Sciatic nerve (tissue), 2 donors: Measurements from ENCODE around the gene PTPRD. TPM values are rescaled to one million over a fixed set of nuclear protein-coding genes. Genes with fewer than 3 reads are reported as not detected.

Source experiments
- ATAC-seq: fragments of 200-7000 bp; cut with Tn5 transposase; one replicate; pipeline ENCODE4 v1.9.1; 2020; ENCODE audit warnings: mild to moderate bottlenecking, moderate library complexity
- DNase-seq: peaks from one replicate; pipeline ENCODE4 v3.0.0-alpha.2; 2020; ENCODE audit warnings: low spot score
- intact Hi-C: fragments of 100-400 bp; cut with DNase I; formaldehyde crosslinking; loops from one replicate; pipeline ENCODE4 v1.14.2; 2022
- total RNA-seq: library from RNA; stranded (reverse); fragmentation: NEBNext Ultra II Directional; extraction: Animal tissue kit (Norgen Biotek cat#: 25700); gene quantifications from one replicate; pipeline ENCODE4 v1.2.1, GENCODE V29; 2021
- donor health status: DM: no; HTN: no; CAD: no.
- donor health status: DM: no; HTN: no; CAD: no.

Gene PTPRD
- total RNA-seq, 1 donor from 2014 or later: 4.7 TPM

DNA sequence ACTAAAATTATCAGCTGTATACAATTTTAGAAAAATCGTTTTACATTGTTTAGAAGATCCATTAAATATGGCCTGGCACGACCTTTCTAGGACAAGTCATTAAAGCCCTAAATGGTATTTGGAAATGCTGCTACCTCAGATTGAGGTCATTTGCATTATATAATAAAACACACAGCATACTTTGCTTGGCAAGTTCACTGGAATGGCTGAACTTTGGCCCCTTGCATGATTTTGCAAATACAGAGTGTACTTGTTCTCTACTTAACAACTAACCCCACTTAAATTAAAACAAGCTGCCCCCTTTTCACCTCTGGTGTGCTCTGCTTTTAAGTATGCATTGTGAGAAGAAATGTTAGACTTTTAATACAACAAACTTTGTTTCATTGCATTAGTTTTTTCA, 860.1 kb downstream of the PTPRD start:
- intact Hi-C loops: no loop called here
- DNase-seq (peak; percentile 54), ATAC-seq (peak; percentile 90)

GRCh38 chr9:9751996-9752395, 860.8 kb downstream of the PTPRD start:
- DNase-seq (no peak), ATAC-seq (no peak)
- intact Hi-C loops: no loop called here

DNA sequence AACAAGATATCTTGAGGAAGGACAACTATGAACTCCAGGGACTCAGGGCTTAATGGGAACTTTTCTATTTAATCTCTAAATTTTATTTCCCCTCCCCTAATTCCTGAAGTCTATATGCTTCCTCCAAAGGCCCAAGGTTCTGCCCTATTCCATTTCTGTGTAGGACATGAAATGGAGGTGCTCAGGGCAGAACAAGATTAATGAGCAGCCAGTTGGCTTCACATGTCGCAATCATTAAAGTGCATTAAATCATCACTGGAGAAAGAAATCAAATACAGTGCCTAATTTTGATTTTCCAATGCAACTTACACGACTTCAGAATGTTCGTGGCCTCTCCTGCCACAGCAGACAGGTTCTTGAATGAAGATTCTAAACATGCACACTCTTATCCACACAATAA, 862.1 kb downstream of the PTPRD start:
- no peak for ATAC-seq
- DNase-seq: no peak
- intact Hi-C loops: no loop called here

DNA sequence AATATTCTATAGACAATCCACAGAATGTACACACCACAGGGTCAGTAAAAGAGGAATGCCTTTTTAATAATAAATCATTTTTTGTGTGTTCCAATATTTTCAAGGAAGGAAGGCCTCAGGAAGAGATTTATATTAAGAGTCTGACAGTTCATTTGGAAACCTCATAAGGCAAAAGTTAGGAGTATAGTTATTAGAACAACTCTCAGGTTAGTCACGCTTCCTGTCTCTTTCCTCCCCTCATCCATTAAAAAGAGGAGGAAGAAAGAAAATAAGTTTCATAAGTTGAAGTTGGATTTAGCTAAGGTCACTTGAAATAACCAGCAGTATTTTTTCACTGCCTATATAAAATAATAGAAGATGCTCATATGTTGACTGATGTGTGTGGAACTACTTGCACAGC, 863.2 kb downstream of the PTPRD start:
- ATAC-seq (no peak), DNase-seq (no peak)
- intact Hi-C loops: no loop called here

GRCh38 chr9:9747787-9748186, 865.0 kb downstream of the PTPRD start:
- intact Hi-C loops: no loop called here
- ATAC-seq (no peak), DNase-seq (no peak)

DNA sequence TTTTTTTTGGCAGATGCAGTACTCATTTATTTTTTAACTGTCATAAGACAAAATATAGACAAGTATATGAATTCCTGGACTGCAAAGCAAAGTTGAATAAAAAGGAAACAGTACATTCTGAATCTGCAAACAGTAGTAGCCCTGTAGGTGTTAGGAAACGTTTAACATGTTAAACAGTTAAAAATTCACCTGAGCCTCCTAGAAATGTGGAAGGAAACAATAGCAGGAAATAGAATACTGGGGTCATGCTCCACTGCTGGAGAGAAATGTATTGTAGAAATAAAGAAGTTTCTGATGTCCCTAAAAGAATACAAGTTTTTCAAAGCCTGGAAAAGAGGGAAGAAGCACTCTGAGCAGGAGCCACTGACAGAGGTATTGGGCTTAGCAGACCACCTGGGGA, 866.0 kb downstream of the PTPRD start:
- DNase-seq: no peak
- intact Hi-C loops: no loop called here
- no peak for ATAC-seq

DNA sequence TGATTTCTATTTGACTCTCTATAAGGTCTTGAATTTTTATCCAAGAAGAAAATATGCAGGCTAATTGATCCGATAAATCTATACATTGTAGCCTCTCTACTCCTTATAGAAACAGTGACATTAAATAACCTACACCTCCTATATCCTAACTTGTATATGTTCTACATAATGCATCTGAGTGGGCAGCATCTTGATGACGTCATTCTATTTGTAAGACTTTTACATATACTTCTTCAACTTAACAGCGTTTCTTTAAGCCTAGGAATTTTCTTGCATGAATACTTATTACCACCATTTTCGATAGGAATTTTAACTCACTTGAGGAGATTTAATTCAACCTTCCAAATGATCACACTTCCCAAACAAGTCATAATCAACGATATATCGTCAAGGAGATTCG, 869.0 kb downstream of the PTPRD start:
- intact Hi-C loops: no loop called here
- ATAC-seq (no peak), DNase-seq (no peak)

GRCh38 chr9:9730174-9730573, 882.6 kb downstream of the PTPRD start:
- ATAC-seq (no peak), DNase-seq (no peak)
- intact Hi-C loops: no loop called here

DNA sequence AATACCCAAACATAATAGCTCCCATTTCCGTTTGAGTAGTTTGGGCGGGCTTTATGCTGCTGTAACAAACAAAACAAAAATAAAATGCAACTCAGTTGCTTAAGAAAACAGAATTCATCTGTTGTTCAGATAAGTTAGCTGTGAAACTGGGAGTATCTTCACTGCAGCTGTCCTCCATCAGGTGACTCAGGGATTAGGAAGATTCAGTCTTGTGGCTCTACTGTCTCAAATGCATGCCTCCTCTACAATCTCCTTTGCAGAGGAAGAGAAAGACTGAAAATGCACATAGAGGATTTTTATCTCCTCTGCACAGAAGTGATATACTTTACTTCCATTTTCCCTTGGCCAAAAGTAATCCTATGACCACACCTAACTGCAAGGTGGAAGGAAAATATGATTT, 883.7 kb downstream of the PTPRD start:
- no peak for DNase-seq
- intact Hi-C loops: no loop called here
- ATAC-seq: no peak

DNA sequence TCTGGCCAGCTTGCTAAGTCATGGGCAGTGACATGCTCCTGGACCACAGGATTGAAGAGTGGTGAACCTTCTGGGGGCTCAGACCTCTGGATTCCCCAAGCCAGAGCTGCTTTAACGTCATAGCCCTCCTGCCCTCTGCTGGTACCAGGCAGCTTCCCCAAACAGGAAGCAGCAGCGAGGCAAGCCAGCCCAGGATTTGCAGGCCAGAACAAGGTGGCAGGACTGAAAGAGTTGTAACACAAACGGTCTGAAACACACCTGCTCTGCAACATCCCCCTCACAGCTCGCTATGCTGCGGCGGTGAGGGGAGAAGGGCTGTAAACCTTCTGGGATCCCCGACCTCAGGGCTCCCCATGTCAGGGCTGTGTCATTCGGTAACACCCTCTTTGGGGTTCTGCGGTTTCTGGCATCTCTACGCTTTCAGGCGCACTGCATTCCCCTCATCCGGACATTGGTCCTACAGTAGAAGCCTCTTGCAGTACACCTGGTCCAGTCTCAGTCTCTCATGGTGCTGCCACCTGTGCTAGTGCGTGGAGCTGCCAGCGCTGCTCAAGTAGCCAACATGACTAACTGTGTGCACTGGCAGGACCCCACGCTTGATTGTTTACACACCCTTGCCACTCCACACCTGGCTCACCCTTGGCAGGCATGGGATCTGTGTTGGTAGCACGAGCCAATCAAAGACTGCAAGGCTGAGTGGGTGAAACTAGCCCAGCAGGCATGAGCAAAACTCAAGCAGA, 893.3 kb downstream of the PTPRD start:
- ATAC-seq: no peak
- intact Hi-C loops: no loop called here
- DNase-seq: no peak

DNA sequence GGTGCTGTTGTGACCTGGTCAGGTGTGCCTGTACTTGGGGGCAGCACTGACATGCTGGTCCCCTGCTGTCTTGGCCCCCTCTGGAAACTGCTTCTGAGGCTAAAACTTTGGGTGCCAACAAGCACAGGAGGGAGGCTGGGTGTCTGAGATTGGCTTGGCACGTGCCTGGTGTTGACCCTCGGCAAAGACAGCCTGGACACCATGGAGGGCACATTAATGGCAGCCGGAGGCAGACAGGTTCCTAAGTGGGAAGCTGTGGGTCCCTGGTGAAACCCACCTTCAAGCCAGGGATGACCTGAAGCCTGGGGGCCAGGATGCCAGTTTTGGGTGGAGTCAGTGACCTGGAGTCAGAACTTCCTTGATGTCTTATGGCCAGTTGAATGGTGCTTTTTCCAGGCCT, 894.1 kb downstream of the PTPRD start:
- no peak for ATAC-seq
- no peak for DNase-seq
- intact Hi-C loops: no loop called here

DNA sequence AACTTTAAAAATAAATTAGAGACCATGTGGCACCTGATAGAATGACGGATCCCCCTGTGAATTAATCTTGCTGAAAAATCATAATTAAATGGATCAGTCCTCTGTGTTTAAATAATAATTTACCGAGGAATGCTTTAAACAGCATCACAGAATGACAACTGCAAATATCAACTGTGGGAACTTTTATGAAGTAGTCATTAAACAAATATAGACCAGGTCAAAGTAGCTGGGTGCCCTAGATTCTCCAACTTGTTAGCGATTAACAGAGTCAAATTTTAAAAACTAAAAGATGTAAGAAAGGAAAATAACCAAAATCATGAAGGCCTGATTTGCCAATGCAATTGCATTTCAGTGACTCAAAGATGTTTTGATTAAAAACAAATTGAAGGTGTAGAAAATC, 933.4 kb downstream of the PTPRD start:
- no peak for DNase-seq
- intact Hi-C loops: no loop called here
- ATAC-seq: no peak

GRCh38 chr9:9674461-9674860, 938.3 kb downstream of the PTPRD start:
- intact Hi-C loops: no loop called here
- ATAC-seq: no peak
- DNase-seq: no peak

GRCh38 chr9:9670454-9670853, 942.3 kb downstream of the PTPRD start:
- intact Hi-C loops: no loop called here
- DNase-seq (no peak), ATAC-seq (no peak)

GRCh38 chr9:9645006-9645405, 967.8 kb downstream of the PTPRD start:
- ATAC-seq (no peak), DNase-seq (no peak)
- intact Hi-C loops: no loop called here

GRCh38 chr9:9631284-9631683, 981.5 kb downstream of the PTPRD start:
- no peak for DNase-seq
- ATAC-seq: no peak
- intact Hi-C loops: no loop called here

DNA sequence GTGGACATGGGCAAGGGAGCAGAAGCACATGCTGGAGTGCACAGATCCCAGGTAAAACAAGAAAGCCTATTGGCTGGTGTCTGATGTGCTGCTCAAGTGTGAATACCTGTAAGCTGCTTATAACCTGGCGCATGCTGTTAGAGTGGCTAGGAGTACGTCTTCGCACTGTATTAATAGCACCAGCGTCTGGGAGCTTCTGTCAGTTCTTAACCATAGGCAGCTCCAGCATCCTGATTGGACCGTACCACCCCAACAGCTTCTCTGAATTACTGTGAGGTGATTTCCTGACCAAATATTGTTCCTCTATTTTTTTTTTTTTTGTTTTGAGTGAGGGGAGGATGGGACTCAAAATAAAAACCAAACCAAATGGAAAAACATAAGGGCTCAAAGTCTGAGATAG, 987.6 kb downstream of the PTPRD start:
- intact Hi-C loops: no loop called here
- no peak for ATAC-seq
- DNase-seq: no peak

DNA sequence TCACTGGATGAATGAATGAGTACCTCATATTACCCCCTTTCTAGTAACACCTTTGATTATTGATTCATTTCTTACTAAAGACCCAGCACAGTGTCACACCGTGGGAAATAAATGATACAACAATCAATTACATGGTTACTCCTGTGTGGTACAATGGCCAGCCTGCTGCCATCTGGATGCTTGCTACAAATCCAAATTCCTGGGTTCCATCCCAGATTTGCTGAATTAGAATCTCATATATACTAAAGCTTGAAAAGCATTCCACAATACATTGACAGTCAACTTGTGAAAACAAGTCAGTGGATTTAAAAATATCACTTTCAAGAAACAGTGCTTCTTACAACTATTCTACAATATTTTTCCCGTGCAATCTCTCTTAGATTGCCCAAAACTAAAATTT, 989.3 kb downstream of the PTPRD start:
- no peak for ATAC-seq
- intact Hi-C loops: no loop called here
- no peak for DNase-seq

DNA sequence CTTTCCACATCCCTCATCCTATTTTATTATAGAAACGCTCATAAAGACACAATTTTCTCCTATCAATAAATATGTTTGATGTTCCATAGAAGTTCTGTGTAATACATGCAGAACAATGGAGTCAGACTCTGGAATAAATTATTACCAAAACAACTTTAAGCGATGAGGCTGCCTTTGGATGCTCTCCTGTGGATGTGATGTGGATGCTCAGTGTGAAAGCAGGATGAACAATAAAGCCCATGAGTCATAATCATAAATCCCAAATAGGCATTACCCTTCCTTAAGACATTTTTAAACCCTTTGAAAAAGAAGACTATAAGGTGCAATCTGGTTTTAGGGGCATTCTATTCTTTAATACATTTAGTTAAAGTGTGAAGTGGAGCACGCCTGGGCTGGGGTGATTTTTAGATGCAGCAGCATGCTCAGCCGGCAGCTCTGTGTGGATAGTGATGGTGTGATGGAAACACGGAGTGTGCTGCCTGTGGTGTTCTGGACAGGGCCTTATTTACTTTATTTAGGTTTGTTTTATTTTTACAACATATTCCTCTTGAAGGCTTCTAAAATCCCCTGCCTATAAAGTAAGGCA, 991.4 kb downstream of the PTPRD start:
- intact Hi-C loops: no loop called here
- DNase-seq: no peak
- no peak for ATAC-seq

DNA sequence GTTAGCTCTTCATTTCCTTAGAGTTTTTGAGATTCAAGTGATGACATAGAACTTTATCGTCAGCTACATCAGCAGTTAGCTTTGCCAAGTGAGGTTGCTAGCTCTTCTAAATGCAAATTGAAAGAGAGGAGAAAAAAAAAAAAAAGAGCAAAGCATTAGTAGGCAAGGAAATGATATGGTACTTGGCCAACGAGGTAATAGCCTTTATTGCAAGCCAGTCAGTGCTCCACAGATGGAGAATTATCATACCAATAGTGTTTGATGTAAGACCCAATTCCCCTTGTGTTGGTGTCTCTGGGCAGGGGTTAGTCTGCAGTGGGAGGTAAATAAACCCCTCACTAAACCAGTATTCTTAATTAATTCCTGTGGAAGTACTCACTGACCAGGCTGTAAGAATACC, 992.1 kb downstream of the PTPRD start:
- ATAC-seq: no peak
- DNase-seq: no peak
- intact Hi-C loops: no loop called here

DNA sequence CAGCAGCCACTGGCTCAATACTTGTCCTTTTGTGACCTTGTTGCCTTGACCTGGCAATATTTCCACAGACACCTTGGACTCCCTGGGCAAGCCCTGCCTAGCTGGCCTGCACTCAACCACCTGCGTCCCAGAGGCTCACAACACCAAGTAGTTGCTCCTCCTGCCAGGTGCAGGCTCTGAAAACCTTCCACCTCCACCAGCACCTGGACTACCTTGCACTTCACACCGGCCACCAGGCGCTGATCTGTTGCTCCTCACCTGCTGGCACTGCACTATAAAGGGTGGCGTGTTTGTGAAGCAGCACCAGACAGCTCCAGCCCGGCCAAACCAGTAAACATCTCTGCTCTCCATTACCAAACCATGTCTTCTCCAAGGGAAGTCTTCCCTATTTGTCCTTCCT, 997.7 kb downstream of the PTPRD start:
- DNase-seq (no peak), ATAC-seq (no peak)
- intact Hi-C loops: no loop called here
